ENCODE measurements around the gene EZR.
"Not testable (repeated sequence)": the region's sequence is repeated elsewhere in the genome, so short reads cannot be mapped to it uniquely, and the experiment has no call there.

EZR gene

DNA sequence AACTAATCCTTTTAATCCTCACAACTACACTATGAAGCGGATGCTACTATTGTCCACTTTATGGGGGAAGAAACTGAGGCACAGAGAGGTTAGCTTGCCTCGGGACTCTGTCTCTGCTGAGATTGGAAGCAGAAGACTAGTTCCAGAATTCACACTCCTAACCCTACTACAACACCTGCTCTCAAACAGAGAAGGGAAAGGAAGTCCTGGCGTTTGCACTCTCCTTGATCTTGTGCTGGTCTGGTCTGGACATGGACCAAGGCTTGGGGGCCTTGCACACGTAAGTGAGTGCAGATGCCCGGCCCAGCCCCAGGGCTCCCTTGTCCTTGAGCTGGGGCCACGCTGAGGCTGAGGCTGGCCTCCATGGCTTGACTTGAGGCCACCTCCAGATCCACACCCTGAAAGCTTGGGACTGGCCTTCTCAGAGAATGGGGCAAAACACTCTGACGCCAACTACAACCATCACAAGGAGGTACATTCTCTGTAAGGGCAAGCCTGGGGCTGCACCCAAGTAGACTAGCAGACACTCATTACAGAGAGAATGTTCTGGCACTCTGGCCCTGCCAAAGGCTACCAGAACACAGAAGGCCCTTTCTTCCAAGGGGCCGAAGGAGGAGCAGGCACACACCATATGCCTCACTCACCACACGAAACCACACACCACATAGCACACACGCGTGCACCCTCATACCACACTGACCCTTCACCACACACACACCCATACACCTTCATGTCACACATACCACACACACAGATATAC, 33.3 kb upstream of the EZR start:
- DNase-seq (ENCODE audit: low read depth in 1 of 2, low spot score in 1 of 2): no peak
- no peak for TF ChIP-seq JUND (IDR thresholded peaks at IDR 0.05; ENCODE audit: low read depth)
- in situ Hi-C loops (cut with HindIII; ENCODE audit: low pct_unique_long_range_greater_than_20kb, low sequenced_read_pairs): no loop called here

- no peak for DNase-seq (ENCODE audit: low read depth in 1 of 2, low spot score in 1 of 2)
- TF ChIP-seq JUND (IDR thresholded peaks at IDR 0.05; ENCODE audit: low read depth): no peak
- in situ Hi-C loops (cut with HindIII; ENCODE audit: low pct_unique_long_range_greater_than_20kb, low sequenced_read_pairs): no loop called here
Measured at GRCh38 chr6:158850807-158851115, 31.6 kb upstream of the EZR start.

DNA sequence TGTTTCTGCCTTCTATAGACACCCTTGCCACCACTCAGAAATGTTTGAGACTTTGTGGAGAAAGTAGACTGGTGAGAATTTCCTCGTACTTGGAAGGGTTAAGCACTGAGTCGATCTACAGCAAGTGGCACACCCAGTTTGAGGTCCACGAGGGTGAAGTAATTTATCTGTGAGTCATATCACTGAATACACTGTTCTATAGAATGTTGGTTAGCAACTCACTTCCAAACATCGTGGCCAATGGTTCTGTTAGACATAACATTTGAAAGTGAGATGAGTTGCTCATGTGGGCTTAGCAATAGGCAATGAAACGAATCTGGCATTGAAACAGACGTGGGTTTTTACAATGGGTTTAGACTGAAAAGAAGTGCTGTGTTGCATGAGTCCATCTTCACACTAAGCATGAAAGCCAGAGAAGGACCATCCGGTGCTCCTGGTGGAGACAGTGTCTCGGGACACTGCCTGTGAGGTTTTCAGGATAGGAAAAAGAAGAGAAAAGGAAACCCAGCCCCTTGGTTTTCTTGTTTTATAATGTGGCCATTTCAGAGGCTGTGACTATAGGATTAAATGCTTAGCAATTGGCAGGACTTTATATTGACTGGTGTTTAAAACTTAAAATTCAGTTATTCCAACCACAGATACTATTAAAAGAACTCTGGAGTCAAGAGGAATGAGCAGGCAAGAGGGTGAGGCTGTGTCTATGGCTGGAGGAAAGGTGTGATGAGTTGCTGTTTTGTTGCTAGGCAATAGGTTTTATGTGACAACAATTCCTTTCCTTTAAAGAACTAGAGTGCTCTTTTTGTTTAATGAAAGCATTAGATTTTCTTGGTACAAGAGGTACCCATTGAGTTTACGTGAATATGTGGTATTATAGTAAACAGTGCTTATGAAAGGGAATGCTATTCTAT, 31.0 kb upstream of the EZR start:
- in situ Hi-C loops (cut with HindIII; ENCODE audit: low pct_unique_long_range_greater_than_20kb, low sequenced_read_pairs): no loop called here
- TF ChIP-seq JUND (IDR thresholded peaks at IDR 0.05; ENCODE audit: low read depth): peak; percentile 84
- DNase-seq (ENCODE audit: low read depth in 1 of 2, low spot score in 1 of 2): peak in 1 of 2 experiments; percentile 76

- DNase-seq (ENCODE audit: low read depth in 1 of 2, low spot score in 1 of 2): no peak
- in situ Hi-C loops (cut with HindIII; ENCODE audit: low pct_unique_long_range_greater_than_20kb, low sequenced_read_pairs): no loop called here
- no peak for TF ChIP-seq JUND (IDR thresholded peaks at IDR 0.05; ENCODE audit: low read depth)
Measured at GRCh38 chr6:158848490-158848895, 29.3 kb upstream of the EZR start.

DNA sequence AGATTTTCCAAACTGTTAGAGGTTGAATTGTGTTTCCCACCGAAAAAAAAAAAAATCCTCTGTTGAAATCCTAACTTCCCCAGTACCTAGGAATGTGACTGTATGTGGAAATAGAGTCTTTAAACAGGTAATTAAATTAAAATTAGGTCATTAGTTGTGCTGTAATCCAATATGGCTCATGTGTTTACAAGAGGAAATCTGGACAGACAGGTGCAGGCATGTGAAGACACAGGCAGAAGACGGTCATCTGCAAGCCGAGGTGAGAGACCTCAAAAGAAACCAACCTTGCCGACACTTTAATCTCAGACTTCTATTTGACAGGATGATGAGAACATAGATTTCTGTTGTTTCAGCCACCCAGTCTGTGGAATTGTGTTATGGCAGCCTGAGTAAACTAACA, 28.6 kb upstream of the EZR start:
- in situ Hi-C loops (cut with HindIII; ENCODE audit: low pct_unique_long_range_greater_than_20kb, low sequenced_read_pairs): no loop called here
- DNase-seq (ENCODE audit: low read depth in 1 of 2, low spot score in 1 of 2): no peak
- no peak for TF ChIP-seq JUND (IDR thresholded peaks at IDR 0.05; ENCODE audit: low read depth)

DNA sequence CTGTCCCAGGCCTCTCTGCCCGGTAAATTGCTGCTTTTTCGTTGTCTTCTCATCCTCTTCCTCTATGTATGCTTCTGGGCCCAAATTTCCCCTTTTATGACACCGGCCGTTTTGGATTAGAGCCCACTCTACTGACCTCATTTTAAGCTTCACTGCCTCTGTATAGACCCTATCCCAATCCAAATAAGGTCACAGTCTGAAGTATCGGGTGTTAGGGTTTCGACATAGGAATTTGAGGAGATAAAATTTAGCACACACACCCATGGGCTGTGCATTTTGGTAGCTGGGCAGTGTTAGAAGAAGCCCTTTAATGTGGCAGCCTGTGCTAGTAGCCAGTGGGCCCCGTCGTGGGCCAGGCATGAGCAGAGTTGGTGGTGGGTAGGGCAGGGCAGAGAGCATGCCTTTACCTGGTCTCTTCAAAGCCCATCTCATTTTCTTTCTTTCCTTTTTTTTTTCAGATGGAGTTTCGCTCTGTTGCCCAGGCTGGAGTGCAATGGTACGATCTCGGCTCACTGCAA, 27.9 kb upstream of the EZR start:
- in situ Hi-C loops (cut with HindIII; ENCODE audit: low pct_unique_long_range_greater_than_20kb, low sequenced_read_pairs): no loop called here
- no peak for DNase-seq (ENCODE audit: low read depth in 1 of 2, low spot score in 1 of 2)

DNA sequence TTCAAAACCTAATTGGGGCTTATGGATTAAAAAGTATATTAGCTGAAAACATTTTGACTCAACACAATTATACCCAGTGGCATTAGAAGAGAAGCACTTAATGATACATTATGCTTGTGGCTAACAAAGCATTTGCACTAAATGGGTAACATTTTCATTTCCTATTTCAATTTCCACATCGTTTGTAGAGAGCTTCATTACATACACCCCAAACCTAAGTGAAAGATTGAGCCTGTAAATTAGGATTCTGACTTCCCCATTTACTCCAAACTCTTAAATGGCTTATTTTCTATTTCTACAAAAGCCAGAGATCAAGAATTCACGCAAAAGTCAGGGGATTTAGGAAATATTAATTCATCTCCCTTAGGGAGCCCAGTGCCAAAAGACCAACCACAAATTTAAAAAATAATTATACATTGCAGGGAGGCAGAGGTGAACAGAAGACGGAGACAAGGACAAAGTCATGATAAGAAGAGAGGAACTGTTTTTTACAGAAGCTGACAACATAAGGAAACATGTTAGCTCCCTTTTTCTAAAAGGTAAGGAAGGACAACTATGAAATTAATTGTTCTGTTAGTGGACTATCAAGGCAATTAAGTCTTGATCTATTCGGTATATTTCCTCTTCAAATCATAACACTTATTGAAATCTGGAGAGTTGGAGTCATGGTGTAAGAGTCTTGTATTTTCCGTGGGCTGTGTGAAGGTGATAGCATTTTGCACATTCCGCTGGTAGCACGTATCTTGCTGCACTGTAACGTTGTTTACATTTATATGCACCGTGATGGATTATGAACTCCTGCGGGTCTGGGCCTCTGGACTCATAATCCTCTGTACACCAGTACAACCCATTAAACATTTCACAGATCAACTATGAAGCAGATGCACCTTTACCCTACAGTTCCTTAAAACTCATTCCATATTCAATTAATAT, 24.8 kb upstream of the EZR start:
- in situ Hi-C loops (cut with HindIII; ENCODE audit: low pct_unique_long_range_greater_than_20kb, low sequenced_read_pairs): no loop called here
- no peak for DNase-seq (ENCODE audit: low read depth in 1 of 2, low spot score in 1 of 2)

More for the DNA sequence above, 27.9 kb upstream of the EZR start:
- no peak for TF ChIP-seq JUND (IDR thresholded peaks at IDR 0.05; ENCODE audit: low read depth)

GRCh38 chr6:158841358-158841757, 22.2 kb upstream of the EZR start:
- DNase-seq (ENCODE audit: low read depth in 1 of 2, low spot score in 1 of 2): no peak
- in situ Hi-C loops (cut with HindIII; ENCODE audit: low pct_unique_long_range_greater_than_20kb, low sequenced_read_pairs): no loop called here
- TF ChIP-seq JUND (IDR thresholded peaks at IDR 0.05; ENCODE audit: low read depth): no peak

More for the DNA sequence above, 24.8 kb upstream of the EZR start:
- no peak for TF ChIP-seq JUND (IDR thresholded peaks at IDR 0.05; ENCODE audit: low read depth)

GRCh38 chr6:158840465-158840864, 21.3 kb upstream of the EZR start:
- in situ Hi-C loops (cut with HindIII; ENCODE audit: low pct_unique_long_range_greater_than_20kb, low sequenced_read_pairs): no loop called here
- no peak for TF ChIP-seq JUND (IDR thresholded peaks at IDR 0.05; ENCODE audit: low read depth)
- peak in 1 of 2 experiments; percentile 25 for DNase-seq (ENCODE audit: low read depth in 1 of 2, low spot score in 1 of 2)

DNA sequence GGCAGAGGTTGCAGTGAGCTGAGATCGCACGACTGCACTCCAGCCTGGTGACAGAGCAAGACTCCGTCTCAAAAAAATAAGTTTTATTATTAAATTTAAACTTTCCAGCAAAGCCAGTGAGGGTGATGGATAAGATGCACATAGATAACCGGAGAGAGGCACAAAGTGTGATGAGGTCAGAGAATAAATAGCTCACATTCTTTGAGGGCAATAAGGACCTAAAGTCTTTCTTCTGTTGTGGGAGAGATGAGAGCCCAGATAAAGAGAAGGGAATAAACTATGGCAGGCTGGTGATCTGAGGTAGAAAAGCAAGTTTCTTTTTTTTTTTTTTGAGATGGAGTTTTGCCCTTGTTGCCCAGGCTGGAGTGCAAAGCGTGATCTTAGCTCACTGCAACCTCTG, 20.6 kb upstream of the EZR start:
- DNase-seq (ENCODE audit: low read depth in 1 of 2, low spot score in 1 of 2): no peak
- in situ Hi-C loops (cut with HindIII; ENCODE audit: low pct_unique_long_range_greater_than_20kb, low sequenced_read_pairs): no loop called here
- TF ChIP-seq JUND (IDR thresholded peaks at IDR 0.05; ENCODE audit: low read depth): no peak

- DNase-seq (ENCODE audit: low read depth in 1 of 2, low spot score in 1 of 2); in situ Hi-C loops (cut with HindIII; ENCODE audit: low pct_unique_long_range_greater_than_20kb, low sequenced_read_pairs): not testable (repeated sequence)
Measured at GRCh38 chr6:158838790-158839189, 19.6 kb upstream of the EZR start.

Measured in T47D (cell line).